Stimulated activated CD4-positive, alpha-beta T cell treated with anti-CD3 and anti-CD28 coated beads, Interleukin-2, amount 100 ng/mL, for 4 hours (primary cell): ENCODE data around the gene MICALL2.

Experiments used
- DNase-seq: peaks from one replicate; pipeline ENCODE4 v3.0.0-alpha.2; 2020; ENCODE audit warnings: low read depth

Gene MICALL2

DNA sequence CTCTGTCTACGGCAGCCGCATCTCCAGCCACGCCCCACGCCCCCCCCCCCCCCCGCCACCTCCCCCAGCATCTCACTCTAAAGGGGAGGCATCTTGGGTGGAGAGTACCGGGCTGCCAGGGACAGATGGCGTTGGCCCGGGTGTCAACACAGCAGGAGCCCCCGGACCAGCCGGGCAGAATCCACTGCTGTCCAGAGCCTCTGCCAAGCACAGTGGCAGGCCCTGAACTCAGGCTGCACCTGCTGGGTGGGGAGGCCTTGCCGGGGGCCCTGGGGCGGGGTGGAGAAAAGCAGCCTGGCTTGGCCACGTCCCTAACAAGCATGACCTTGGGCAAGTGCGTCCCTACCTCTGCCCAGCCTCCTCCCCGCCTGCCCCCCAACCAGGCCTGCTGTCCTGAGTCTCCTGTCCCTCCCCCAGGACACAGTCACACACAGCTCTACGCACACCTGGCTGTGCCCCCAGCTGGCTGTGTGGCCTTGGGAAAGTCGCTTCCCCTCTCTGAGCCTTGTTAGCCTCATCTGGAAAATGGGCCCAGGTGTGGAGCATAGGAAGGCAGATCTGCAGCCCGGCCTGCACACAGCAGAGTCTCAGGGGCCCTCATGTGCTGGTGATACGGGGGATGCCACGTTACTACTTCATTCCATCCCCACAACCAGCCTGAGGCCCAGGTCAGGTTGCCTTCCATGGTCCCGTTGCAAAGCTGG is 45.2 kb downstream of the MICALL2 start:
- DNase-seq, result no peak

GRCh38 chr7:1412322-1413261 is 46.7 kb downstream of the MICALL2 start:
- peak; percentile 80 for DNase-seq

DNA sequence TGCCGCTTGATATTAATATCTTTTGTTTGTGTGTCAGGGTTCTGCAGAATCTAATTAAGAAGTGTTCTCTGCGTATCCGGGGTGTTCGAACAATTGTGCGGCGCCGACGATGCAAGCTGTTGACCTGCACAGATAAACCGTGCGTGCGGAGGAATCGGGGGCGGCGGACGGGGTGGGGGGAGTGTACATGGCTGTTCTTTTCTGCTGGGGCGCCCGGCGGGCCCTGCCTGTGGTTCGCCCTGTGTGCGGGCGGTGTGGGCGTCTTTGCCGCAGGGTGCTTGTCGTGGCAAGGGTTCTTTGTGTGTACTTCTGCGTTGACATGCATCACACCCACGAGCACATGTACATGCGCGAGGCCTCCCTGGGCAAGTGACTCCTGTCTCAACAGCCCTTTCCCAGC is 47.9 kb downstream of the MICALL2 start:
- no peak for DNase-seq

DNA sequence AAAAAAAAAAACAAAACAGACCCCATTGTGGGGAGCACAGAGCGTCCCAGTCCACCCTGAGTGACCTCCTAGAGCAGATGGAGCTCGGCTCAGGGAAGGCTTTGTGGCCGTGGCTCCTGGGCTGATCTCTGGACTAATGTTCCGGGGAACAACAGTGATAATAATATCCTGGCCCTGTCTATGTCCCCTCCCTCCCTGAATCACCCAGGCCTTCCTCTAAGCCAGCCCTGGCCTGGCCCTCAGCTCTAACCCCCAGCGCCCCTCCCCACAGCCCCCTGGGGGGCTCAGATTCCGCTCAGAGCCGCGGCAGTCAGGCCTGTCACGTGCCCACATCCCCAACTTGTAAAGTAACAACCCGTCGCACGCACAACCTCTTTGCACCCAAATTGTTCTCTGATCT is 48.3 kb downstream of the MICALL2 start:
- no peak for DNase-seq

DNA sequence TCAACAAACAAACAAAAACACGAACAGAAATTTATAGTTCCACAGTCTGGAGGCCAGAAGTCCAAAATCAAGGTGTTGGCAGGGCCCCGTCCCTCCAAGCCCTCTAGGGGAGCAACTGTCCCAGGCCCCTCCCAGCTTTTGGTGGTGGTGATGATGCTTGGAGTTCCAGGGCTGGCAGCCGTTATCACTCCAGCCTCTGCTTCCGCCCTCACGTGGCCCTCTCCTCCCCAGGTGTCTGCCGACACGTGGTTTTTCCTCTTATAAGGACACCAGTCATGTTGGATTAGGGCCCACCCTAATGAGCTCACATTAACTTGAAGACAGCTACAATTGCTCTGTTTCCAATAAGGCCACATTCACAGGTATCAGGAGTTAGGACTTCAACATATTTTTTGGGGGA is 49.7 kb downstream of the MICALL2 start:
- DNase-seq, result no peak

GRCh38 chr7:1408466-1408865 is 50.8 kb downstream of the MICALL2 start:
- DNase-seq, result no peak

DNA sequence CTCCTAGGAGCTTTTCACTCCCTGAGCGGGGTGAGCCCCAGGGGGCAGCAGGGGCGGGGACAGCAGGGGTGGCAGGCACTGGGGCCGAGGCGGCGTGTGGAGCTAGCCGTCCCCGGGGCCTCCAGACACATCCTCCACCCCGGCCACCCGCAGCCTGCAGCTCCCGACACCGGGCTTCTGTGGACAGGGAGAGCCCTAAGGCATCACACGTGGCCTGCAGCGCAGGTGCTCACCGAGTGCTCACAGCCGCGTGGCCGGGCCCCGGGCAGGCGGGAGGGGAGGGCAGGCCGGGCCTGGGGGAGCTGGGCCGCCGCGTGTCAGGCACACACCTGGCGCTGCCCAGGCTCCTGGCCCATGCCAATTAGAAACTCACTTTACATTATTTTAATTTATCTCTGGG is 51.4 kb downstream of the MICALL2 start:
- DNase-seq, result no peak

DNA sequence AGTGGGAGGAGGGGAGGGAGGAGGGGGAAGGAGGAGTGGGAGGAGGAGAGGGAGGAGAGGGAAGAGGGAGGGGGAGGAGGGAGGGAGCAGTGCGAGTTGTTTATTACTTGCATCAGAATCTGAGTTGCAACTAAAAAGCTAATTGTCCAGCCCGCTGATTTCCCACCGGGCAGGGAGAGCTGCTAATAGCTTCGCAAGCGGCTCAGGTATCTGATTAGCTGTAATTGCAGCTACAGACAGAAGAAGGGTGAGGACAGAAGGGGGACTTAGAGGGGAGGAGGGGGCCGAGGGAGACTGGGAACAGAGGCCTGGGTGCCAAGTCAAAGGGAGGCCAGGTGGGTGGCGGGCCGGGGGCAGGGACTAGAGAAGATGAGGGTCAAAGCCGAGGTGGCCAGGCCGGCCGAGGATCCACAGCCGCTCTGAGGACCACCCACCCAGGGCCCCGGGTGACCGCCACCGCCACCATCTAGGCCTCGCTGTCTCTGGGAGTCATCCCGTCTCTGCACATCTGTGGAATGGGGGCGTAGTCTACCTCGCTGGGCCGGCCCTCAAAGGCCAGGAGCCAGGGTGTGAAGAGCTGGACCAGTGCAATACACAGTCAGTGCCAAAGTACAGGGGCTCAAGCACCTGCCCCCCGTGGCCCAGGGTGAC is 54.2 kb downstream of the MICALL2 start:
- DNase-seq, result no peak

DNA sequence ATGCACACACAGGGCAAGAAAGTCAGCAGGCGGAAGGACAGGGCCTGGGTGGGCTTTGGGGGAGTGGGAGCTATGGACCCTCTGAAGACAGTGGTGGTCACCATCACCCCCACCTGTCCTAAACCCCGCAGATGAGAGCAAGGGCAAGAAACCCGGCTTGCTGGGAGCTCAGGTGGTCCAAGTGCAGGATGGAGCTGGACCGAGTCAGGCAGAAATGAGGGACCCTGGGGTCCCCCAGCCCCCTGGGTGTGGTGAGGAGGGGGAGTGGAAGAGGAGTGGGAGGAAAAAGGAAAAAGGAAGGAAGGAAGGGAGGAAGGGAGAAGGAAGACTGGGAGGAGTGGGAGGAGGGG is 54.8 kb downstream of the MICALL2 start:
- DNase-seq, result no peak

GRCh38 chr7:1403638-1404459 is 55.4 kb downstream of the MICALL2 start:
- DNase-seq, result no peak

DNA sequence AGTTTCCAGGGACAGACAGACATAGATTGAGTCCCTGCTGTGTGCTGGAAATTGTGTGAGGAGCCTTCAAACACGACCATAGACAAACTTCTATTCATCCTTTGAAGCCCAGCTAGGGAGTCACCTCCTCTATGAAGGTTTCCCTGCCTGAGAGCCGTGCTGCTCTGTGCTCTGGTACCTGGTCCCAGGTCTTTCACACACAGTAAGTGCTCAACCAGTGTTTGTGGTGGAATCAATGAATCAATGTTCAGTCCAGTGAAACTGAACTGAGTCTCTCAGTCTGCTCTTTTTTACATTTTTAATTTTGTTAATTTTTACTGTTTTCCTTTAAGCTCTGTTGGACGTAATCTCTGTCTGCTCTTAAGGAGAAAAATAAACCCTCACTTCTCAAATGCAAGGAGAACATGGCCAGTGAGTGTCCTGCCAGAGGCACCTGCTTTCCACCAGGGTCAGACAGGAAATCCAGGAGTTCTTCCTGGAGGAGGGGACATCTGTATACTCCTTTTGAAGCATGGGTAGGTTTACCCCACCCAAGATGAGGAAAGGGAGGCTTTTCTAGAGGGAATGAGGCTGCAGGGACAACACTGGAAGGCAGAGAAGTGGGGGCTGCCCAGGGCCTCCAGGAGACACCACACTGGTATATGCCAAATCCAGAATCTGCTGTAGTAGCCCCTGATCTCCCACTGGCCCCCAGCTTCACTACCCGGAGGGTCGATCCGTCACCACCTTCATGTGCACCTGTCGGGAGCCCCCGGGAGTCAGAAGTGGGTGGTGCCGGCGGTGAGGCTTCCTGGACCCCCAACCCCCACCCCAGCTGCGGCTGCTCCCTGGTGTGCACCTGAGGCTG is 56.3 kb downstream of the MICALL2 start:
- DNase-seq, result no peak

- DNase-seq, result no peak
Observed at GRCh38 chr7:1402110-1402790, 57.0 kb downstream of the MICALL2 start.

DNA sequence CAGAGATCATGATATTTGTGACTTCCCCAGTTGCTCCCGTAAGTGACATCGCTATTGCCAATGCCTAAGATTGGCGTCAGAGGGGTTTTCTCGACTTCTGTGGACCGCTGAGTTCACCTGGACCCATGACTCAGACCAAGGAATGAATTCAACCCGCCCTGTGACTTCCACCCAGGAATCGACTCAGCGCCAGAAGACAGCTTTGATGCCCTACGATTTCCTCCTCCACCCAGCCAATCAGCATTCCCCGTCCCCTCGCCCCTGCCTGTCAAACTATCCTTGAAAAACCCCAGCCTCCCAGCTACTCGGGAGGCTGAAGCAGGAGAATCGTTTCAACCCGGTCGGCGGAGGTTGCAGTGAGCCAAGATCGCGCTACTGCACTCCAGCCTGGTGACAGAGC is 58.3 kb downstream of the MICALL2 start:
- no peak for DNase-seq

- no peak for DNase-seq
Observed at GRCh38 chr7:1400371-1400770, 58.9 kb downstream of the MICALL2 start.

GRCh38 chr7:1397491-1398327 is 61.6 kb downstream of the MICALL2 start:
- no peak for DNase-seq

GRCh38 chr7:1396195-1396594 is 63.1 kb downstream of the MICALL2 start:
- no peak for DNase-seq

GRCh38 chr7:1395211-1396070 is 63.8 kb downstream of the MICALL2 start:
- no peak for DNase-seq

- no peak for DNase-seq
Observed at GRCh38 chr7:1394371-1394770, 64.9 kb downstream of the MICALL2 start.

DNA sequence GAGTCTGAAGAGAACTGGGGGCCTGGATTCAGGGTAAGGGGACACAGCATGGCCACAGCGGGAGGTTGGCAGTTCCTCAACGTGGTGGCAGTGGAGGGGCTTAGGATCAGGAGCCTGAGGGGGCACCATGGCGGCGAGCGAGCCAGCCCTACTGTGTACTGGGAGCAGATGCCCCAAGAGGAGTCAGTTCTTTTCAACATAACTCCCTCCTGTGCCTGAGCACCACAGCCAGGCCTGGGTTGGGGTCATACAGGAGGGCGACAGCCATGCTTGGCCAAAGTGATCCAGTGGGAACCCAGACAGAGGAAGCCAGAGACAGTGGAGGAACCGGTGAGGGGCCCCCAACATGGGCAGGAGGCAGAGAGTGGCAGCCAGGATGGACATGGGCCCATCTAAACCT is 65.8 kb downstream of the MICALL2 start:
- DNase-seq, result no peak
